Motor neuron (in vitro differentiated cells): Measurements from ENCODE around the gene ENOSF1. TPM values are rescaled to one million over a fixed set of nuclear protein-coding genes. Genes with fewer than 3 reads are reported as not detected.

Experiments used
- ATAC-seq, 8 experiments: fragments of 200-7000 bp; cut with Tn5 transposase; replicated peaks in 6 of 8; 2 replicates each; pipeline ENCODE4 v1.8.0; 2021; ENCODE audit warnings: mild to moderate bottlenecking in 8 of 8, moderate library complexity in 8 of 8
- H3K27ac ChIP-seq, 2 donors: fragments of 250-450 bp; sonication (Bioruptor Pico); 2 replicates each; pipeline ENCODE4 v1.9.0; 2021; ENCODE audit warnings: antibody characterized with exemption in 2 of 2, mild to moderate bottlenecking in 2 of 2, moderate library complexity in 1 of 2
- H3K4me1 ChIP-seq, 2 donors: fragments of 250-450 bp; sonication (Bioruptor Pico); replicated peaks in 1 of 2; 2 replicates each; pipeline ENCODE4 v1.6.1; 2021; ENCODE audit warnings: antibody characterized with exemption in 2 of 2, mild to moderate bottlenecking in 2 of 2, moderate library complexity in 1 of 2
- H3K4me3 ChIP-seq, 5 donors: fragments of 250-450 bp; sonication (Bioruptor Pico); 2 replicates each; pipeline ENCODE4 v1.9.0; 2021; ENCODE audit warnings: antibody characterized with exemption in 5 of 5, mild to moderate bottlenecking in 5 of 5, moderate library complexity in 4 of 5
- WGBS, 10 experiments: fragments of 450-650 bp; shearing (Covaris generic); methylation state at CpG; one replicate each; pipeline ENCODE4 v1.0.0; 2022; 5-methylcytosine and 5-hydroxymethylcytosine counted together
- in situ Hi-C, 9 experiments: fragments of 400-800 bp; cut with MboI; loops; one replicate each; pipeline ENCODE4 v1.15.0; 2021; ENCODE audit warnings: low sequenced_read_pairs in 9 of 9, low pct_unique_long_range_greater_than_20kb in 2 of 9; ENCODE audit not compliant: unreplicated experiment in 9 of 9
- total RNA-seq, 8 experiments: library from RNA; unstranded; fragments of 300-600 nt; gene quantifications; 2 replicates each; pipeline versions ENCODE4 v1.2.3 to v1.2.4, GENCODE V29; 2022

The ENOSF1 gene
- total RNA-seq, 8 experiments from 2014 or later: 4.6 to 135 (median 12.4) TPM

- 40 to 100% (median 96%) methylated on average over 1 to 3 of the region's 6 CpGs; no CpG with 5 or more reads in 3 of the 10 experiments for WGBS, 10 experiments
- no peak overlapping the region for H3K4me3 ChIP-seq
Measured at GRCh38 chr18:659597-659996, 52.8 kb downstream of the ENOSF1 start.

GRCh38 chr18:658947-659533, 53.4 kb downstream of the ENOSF1 start:
- WGBS, 10 experiments: 70 to 100% (median 89%) methylated on average over 1 to 6 of the region's 10 CpGs; no CpG with 5 or more reads in 2 of the 10 experiments
- peak overlapping the region in 3 of 5 donors; percentile 67 to 82 (median 69) for H3K4me3 ChIP-seq
- H3K27ac ChIP-seq: no peak overlapping the region
- no peak for ATAC-seq
- peaks cover 0 to 2% of the 10 kb centered on the region in 2 donors for H3K4me1 ChIP-seq
- in situ Hi-C loops: no loop called here

More at GRCh38 chr18:659597-659996, 52.8 kb downstream of the ENOSF1 start:
- in situ Hi-C loops: no loop called here
- no peak for ATAC-seq
- peaks cover 0 to 2% of the 10 kb centered on the region in 2 donors for H3K4me1 ChIP-seq
- no peak overlapping the region for H3K27ac ChIP-seq

- H3K4me3 ChIP-seq: peak overlapping the region; percentile 59 to 82 (median 67)
- 0 to 2% (median 0%) methylated on average over 1 to 9 of the region's 72 CpGs; no CpG with 5 or more reads in 5 of the 10 experiments for WGBS, 10 experiments
- in situ Hi-C loops: no loop called here
- ATAC-seq: peak; percentile 81 to 87 (median 84)
- peaks cover 0 to 2% of the 10 kb centered on the region in 2 donors for H3K4me1 ChIP-seq
- peak overlapping the region; percentile 3 to 81 for H3K27ac ChIP-seq
Measured at GRCh38 chr18:658001-658946, 54.2 kb downstream of the ENOSF1 start.

GRCh38 chr18:657311-658000, 55.0 kb downstream of the ENOSF1 start, which contains the start of gene TYMS:
Gene TYMS (plus strand): TSS chr18:657653. CDS start chr18:657743, 90 bp downstream.
- peak within 1 kb of the TSS; percentile 3 to 81 for H3K27ac ChIP-seq

GRCh38 chr18:655445-655844, 57.0 kb downstream of the ENOSF1 start:
- Histone ChIP-seq H3K4me1 (peaks cover 0 to 2% of the 10 kb centered on the region in 2 donors), H3K27ac (no peak overlapping the region), H3K4me3 (no peak overlapping the region)
- no peak for ATAC-seq
- WGBS, 10 experiments: 51 to 100% (median 86%) methylated on average over 1 to 5 of the region's 6 CpGs
- in situ Hi-C loops: no loop called here

More at GRCh38 chr18:657311-658000, 55.0 kb downstream of the ENOSF1 start, which contains the start of gene TYMS:
- 0 to 10% (median 1%) methylated on average over 2 to 13 of the region's 79 CpGs; no CpG with 5 or more reads in 6 of the 10 experiments for WGBS, 10 experiments
- peak; percentile 62 to 74 (median 70) for ATAC-seq
- Histone ChIP-seq H3K4me1 (peaks cover 0 to 2% of the 10 kb centered on the region in 2 donors), H3K4me3 (peak within 1 kb of the TSS; percentile 59 to 82 (median 67))
- in situ Hi-C loops: no loop called here

GRCh38 chr18:654601-655000, 57.8 kb downstream of the ENOSF1 start:
- in situ Hi-C loops: no loop called here
- peaks cover 0 to 2% of the 10 kb centered on the region in 2 donors for H3K4me1 ChIP-seq
- no peak overlapping the region for H3K4me3 ChIP-seq
- 18 to 100% (median 81%) methylated on average over 1 to 4 of the region's 4 CpGs; no CpG with 5 or more reads in 3 of the 10 experiments for whole genome bisulfite sequencing, 10 experiments
- H3K27ac ChIP-seq: no peak overlapping the region
- peak in 1 of 8 experiments; percentile 4 for ATAC-seq

- 76 to 100% (median 95%) methylated on average over 1 to 2 of the region's 2 CpGs for WGBS, 10 experiments
- ATAC-seq: no peak
- peaks cover 0 to 2% of the 10 kb centered on the region in 2 donors for H3K4me1 ChIP-seq
- in situ Hi-C loops: no loop called here
- H3K4me3 ChIP-seq: no peak overlapping the region
- H3K27ac ChIP-seq: no peak overlapping the region
Measured at GRCh38 chr18:653512-653911, 58.9 kb downstream of the ENOSF1 start.

- Histone ChIP-seq H3K4me3 (no peak overlapping the region), H3K27ac (no peak overlapping the region), H3K4me1 (peaks cover 0 to 2% of the 10 kb centered on the region in 2 donors)
- ATAC-seq: no peak
- in situ Hi-C loops: no loop called here
- WGBS, 10 experiments: 43 to 79% (median 68%) methylated on average over 2 to 4 of the region's 4 CpGs; no CpG with 5 or more reads in 2 of the 10 experiments
Measured at GRCh38 chr18:652131-652530, 60.3 kb downstream of the ENOSF1 start.

GRCh38 chr18:650428-650858, 62.0 kb downstream of the ENOSF1 start:
- 7 to 100% (median 70%) methylated on average over 3 to 6 of the region's 6 CpGs for WGBS, 10 experiments
- H3K4me1 ChIP-seq: no peaks in the 10 kb centered on the region
- no peak for ATAC-seq
- in situ Hi-C loops: no loop called here
- no peak overlapping the region for H3K27ac ChIP-seq
- H3K4me3 ChIP-seq: no peak overlapping the region

- H3K4me3 ChIP-seq: no peak overlapping the region
- 46 to 100% (median 87%) methylated on average over 1 to 5 of the region's 5 CpGs; no CpG with 5 or more reads in 2 of the 10 experiments for WGBS, 10 experiments
- in situ Hi-C loops: loop anchor here in 1 of 9 experiments (25.0 kb wide), 1 partner anchor 163 kb away; the partner anchor contains the start of gene YES1
- no peak overlapping the region for H3K27ac ChIP-seq
- H3K4me1 ChIP-seq: no peaks in the 10 kb centered on the region
- no peak for ATAC-seq
Measured at GRCh38 chr18:649341-649740, 63.1 kb downstream of the ENOSF1 start.

- no peak for ATAC-seq
- Histone ChIP-seq H3K4me3 (no peak overlapping the region), H3K4me1 (no peaks in the 10 kb centered on the region), H3K27ac (no peak overlapping the region)
- 0 to 100% (median 83%) methylated on average over 1 to 2 of the region's 5 CpGs; no CpG with 5 or more reads in 4 of the 10 experiments for WGBS, 10 experiments
- in situ Hi-C loops: loop anchor here in 1 of 9 experiments (25.0 kb wide), 1 partner anchor 165 kb away; the partner anchor contains the start of gene YES1
Measured at GRCh38 chr18:647304-647703, 65.1 kb downstream of the ENOSF1 start.

- H3K4me1 ChIP-seq: no peaks in the 10 kb centered on the region
- WGBS, 10 experiments: 0 to 40% (median 28%) methylated on average over 1 to 2 of the region's 2 CpGs; no CpG with 5 or more reads in 4 of the 10 experiments
- ATAC-seq: peak in 6 of 8 experiments; percentile 72 to 96 (median 86)
- in situ Hi-C loops: loop anchor here in 1 of 9 experiments (25.0 kb wide), 1 partner anchor 168 kb away; the partner anchor contains the start of gene YES1
- H3K27ac ChIP-seq: no peak overlapping the region
- H3K4me3 ChIP-seq: no peak overlapping the region
Measured at GRCh38 chr18:644395-645004, 67.9 kb downstream of the ENOSF1 start.
